HG02938 (cell line): ENCODE data around the gene ZBTB7A.

Experiments used
- ATAC-seq: cut with Tn5 transposase; IDR thresholded peaks from one replicate; pipeline ENCODE4 v1.9.1; 2021; ENCODE audit warnings: mild to moderate bottlenecking, moderate library complexity; ENCODE audit not compliant: unreplicated experiment

Gene ZBTB7A

GRCh38 chr19:4094761-4095487 lies 28.2 kb upstream of the ZBTB7A start:
- no peak for ATAC-seq

GRCh38 chr19:4094291-4094690 lies 27.6 kb upstream of the ZBTB7A start:
- no peak for ATAC-seq

- ATAC-seq, result no peak
Measured at GRCh38 chr19:4093643-4094175, 27.0 kb upstream of the ZBTB7A start.

GRCh38 chr19:4090356-4091220 lies 23.9 kb upstream of the ZBTB7A start:
- no peak for ATAC-seq

GRCh38 chr19:4089946-4090345 lies 23.2 kb upstream of the ZBTB7A start:
- no peak for ATAC-seq

- peak; percentile 57 for ATAC-seq
Measured at GRCh38 chr19:4089400-4089908, 22.8 kb upstream of the ZBTB7A start.

- ATAC-seq, result peak; percentile 22
Measured at GRCh38 chr19:4088975-4089374, 22.3 kb upstream of the ZBTB7A start.

- no peak for ATAC-seq
Measured at GRCh38 chr19:4087787-4088679, 21.3 kb upstream of the ZBTB7A start.

- ATAC-seq, result no peak
Measured at GRCh38 chr19:4086411-4086867, 19.7 kb upstream of the ZBTB7A start.

- ATAC-seq, result no peak
Measured at GRCh38 chr19:4084547-4084877, 17.8 kb upstream of the ZBTB7A start.

- no peak for ATAC-seq
Measured at GRCh38 chr19:4083677-4084546, 17.2 kb upstream of the ZBTB7A start.

GRCh38 chr19:4082172-4082571 lies 15.5 kb upstream of the ZBTB7A start:
- no peak for ATAC-seq

- no peak for ATAC-seq
Measured at GRCh38 chr19:4081441-4082129, 14.9 kb upstream of the ZBTB7A start.

GRCh38 chr19:4080473-4080872 lies 13.8 kb upstream of the ZBTB7A start:
- no peak for ATAC-seq

GRCh38 chr19:4077800-4078684 lies 11.3 kb upstream of the ZBTB7A start:
- ATAC-seq, result no peak

- no peak for ATAC-seq
Measured at GRCh38 chr19:4077007-4077374, 10.3 kb upstream of the ZBTB7A start.

GRCh38 chr19:4075373-4075772 lies 8.7 kb upstream of the ZBTB7A start:
- no peak for ATAC-seq

- ATAC-seq, result no peak
Measured at GRCh38 chr19:4071610-4072009, 4.9 kb upstream of the ZBTB7A start.
